Activated T-cell treated with anti-CD3 and anti-CD28 coated beads, Interleukin-2, amount 50 U/mL, for 72 hours (primary cell): ENCODE results near the gene GIT2. TPM values are rescaled to one million over a fixed set of nuclear protein-coding genes. Genes with fewer than 3 reads are reported as not detected.

Experiments used
- ATAC-seq, 2 donors: fragments of 150-1000 bp; cut with Tn5 transposase; replicated peaks in 1 of 2; 2 replicates each; pipeline ENCODE4 v1.10.0; 2021; ENCODE audit warnings: moderate library complexity in 2 of 2, mild to moderate bottlenecking in 1 of 2
- DNase-seq, 2 donors: peaks; one replicate each; pipeline ENCODE4 v3.0.0; 2021 to 2022; ENCODE audit warnings: mixed read lengths in 1 of 2
- H3K27ac Mint-ChIP-seq: one replicate; pipeline ENCODE4 v1.8.0; 2022; ENCODE audit warnings: mild to moderate bottlenecking, moderate library complexity, mixed read lengths
- H3K27me3 Mint-ChIP-seq: one replicate; pipeline ENCODE4 v1.8.0; 2022; ENCODE audit warnings: low read depth, mixed read lengths
- H3K36me3 Mint-ChIP-seq, 2 donors: one replicate each; pipeline ENCODE4 v1.8.0; 2022; ENCODE audit warnings: mixed read lengths in 2 of 2, mild to moderate bottlenecking in 1 of 2; ENCODE audit not compliant: insufficient read depth in 2 of 2
- H3K4me1 Mint-ChIP-seq: one replicate; pipeline ENCODE4 v1.8.0; 2022; ENCODE audit warnings: low read depth, mixed read lengths
- H3K4me3 Mint-ChIP-seq, 2 donors: one replicate each; pipeline ENCODE4 v1.8.0; 2022; ENCODE audit warnings: mild to moderate bottlenecking in 2 of 2, mixed read lengths in 2 of 2, moderate library complexity in 2 of 2
- H3K9me3 Mint-ChIP-seq, 2 donors: one replicate each; pipeline ENCODE4 v1.8.0; 2022; ENCODE audit warnings: mixed read lengths in 2 of 2
- total RNA-seq, 2 donors: library from RNA; stranded (reverse); gene quantifications; one replicate each; pipeline ENCODE4 v1.2.3, GENCODE V29; 2022

Gene GIT2
- total RNA-seq, 2 donors from 2014 or later, result 70.0 to 74.9 TPM

DNA sequence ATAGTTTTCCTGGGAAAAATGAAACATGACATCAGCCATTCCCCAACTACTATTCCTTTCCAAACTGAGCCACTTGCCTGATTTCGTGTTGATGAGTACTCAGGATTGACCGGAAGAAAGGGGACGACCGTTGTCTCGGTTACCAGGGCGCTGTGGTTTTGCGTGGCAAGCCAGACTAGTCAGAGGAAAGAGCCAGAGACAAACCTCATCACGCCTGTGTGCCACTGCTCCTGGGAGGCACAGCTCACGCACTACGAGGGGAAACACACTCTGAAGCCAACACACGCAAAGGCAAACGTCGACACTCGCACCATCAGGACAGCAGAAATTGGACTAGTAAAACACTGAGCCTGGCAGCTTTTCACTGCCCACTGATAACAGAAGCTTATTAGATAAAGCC lies 35.0 kb downstream of the GIT2 start:
- peaks cover 7 to 23% of the 10 kb centered on the region in 2 donors for H3K36me3 Mint-ChIP-seq
- no peaks in the 10 kb centered on the region for H3K9me3 Mint-ChIP-seq
- peak overlapping the region; percentile 39 for H3K27ac Mint-ChIP-seq
- DNase-seq (no peak), ATAC-seq (no peak)
- no peaks in the 10 kb centered on the region for H3K27me3 Mint-ChIP-seq
- no peak overlapping the region for H3K4me3 Mint-ChIP-seq
- H3K4me1 Mint-ChIP-seq, result peaks cover 14% of the 10 kb centered on the region

DNA sequence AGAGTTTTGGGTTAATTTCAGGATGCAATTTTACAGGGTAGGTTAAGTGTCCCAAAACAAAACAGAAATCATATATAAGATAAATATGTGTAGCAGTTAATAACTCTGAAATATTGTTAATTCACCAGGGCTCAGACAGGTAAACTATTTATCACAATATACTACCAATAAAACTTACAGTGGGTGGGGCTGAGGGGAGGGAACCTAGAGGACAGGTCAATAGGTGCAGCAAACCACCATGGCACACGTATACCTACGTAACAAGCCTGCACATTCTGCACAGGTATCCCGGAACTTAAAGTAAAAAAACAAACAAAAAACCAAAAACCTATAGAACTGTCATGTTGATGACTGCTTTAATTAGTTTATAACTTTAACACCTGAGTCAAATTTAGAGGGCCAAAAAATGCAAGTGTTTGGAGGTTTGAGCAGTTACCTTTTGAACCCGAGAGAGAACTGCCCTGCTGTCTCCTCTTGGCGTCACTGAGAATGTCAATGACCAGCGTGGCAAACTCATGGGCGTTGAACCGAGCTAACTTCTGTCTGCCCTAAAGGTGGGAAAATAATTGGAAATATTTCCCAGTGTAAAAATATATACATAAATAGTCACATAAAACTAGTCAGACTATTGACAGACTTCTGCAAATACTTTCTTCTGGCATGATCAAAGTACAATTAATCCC lies 36.6 kb downstream of the GIT2 start:
- Mint-ChIP-seq H3K36me3 (peaks cover 5 to 23% of the 10 kb centered on the region in 2 donors), H3K27ac (no peak overlapping the region)

DNA sequence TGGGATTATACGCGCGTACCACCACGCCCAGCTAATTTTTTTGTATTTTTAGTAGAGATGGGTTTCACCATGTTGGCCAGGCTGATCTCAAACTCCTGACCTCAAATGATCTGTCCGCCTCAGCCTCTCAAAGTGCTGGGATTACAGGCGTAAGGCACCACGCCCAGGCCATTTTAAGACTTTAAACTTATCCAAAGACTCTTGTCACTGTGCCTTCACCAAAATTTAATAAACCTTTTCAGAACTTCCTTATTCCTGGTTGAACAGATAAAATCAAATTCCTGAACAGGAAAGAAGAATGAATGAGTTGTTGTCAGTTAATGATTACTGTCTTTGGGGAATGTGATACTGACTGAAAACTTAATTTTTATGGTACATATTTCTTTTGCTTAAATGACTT lies 37.8 kb downstream of the GIT2 start:
- ATAC-seq (no peak), DNase-seq (no peak)
- Mint-ChIP-seq H3K36me3 (peaks cover 4 to 18% of the 10 kb centered on the region in 2 donors), H3K4me3 (no peak overlapping the region), H3K27ac (no peak overlapping the region), H3K9me3 (no peaks in the 10 kb centered on the region), H3K4me1 (peaks cover 12% of the 10 kb centered on the region), H3K27me3 (no peaks in the 10 kb centered on the region)

More for the DNA sequence above, 36.6 kb downstream of the GIT2 start:
- H3K4me3 Mint-ChIP-seq, result no peak overlapping the region
- peaks cover 14% of the 10 kb centered on the region for H3K4me1 Mint-ChIP-seq
- ATAC-seq, result no peak
- no peaks in the 10 kb centered on the region for H3K9me3 Mint-ChIP-seq
- no peaks in the 10 kb centered on the region for H3K27me3 Mint-ChIP-seq
- no peak for DNase-seq

DNA sequence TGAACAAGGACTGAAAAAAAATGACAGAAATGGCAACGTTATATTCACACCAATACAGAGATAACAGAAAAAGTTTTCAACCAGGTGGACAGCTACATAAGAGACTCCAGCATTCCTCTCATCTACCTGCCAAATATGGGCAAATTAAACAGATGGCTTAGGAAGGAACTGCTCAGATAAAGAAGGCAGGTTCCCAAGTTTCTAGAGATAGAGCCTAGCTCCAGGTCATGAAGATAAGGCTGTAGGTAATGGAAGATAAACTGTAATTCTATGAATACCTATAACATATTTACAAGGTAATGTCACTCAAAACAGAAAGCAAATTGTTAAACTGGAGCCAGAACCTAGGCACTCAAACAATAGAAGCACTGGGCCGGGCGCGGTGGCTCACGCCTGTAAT lies 42.5 kb downstream of the GIT2 start:
- DNase-seq, result no peak
- Mint-ChIP-seq H3K27ac (peak overlapping the region; percentile 33), H3K4me3 (no peak overlapping the region), H3K27me3 (no peaks in the 10 kb centered on the region), H3K36me3 (peaks cover 7 to 31% of the 10 kb centered on the region in 2 donors), H3K4me1 (peaks cover 14% of the 10 kb centered on the region), H3K9me3 (no peaks in the 10 kb centered on the region)
- ATAC-seq, result no peak

DNA sequence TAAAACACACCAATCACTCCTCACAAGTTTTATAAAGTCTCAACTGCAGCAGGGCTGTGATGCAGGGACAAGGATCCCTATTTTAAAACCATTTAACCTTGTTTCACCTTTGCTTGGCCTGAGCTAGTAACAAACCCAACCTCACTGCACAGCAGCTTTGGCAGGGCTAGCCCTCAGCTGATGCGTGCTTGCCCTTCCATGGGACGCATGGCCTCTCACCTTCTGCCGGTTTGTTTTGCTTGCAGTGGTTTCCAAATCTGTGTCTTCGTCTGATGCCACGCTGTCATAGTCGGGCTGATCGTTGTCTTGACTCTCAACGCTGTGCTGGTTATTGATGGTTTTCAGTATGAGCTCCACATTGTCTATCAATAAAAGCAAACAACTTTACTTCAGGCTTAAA lies 43.3 kb downstream of the GIT2 start:
- DNase-seq (no peak), ATAC-seq (no peak)
- H3K4me3 Mint-ChIP-seq, result no peak overlapping the region
- peak overlapping the region; percentile 2 for H3K27ac Mint-ChIP-seq
- no peaks in the 10 kb centered on the region for H3K9me3 Mint-ChIP-seq
- H3K4me1 Mint-ChIP-seq, result peaks cover 22% of the 10 kb centered on the region
- peaks cover 11 to 32% of the 10 kb centered on the region in 2 donors for H3K36me3 Mint-ChIP-seq
- H3K27me3 Mint-ChIP-seq, result no peaks in the 10 kb centered on the region

DNA sequence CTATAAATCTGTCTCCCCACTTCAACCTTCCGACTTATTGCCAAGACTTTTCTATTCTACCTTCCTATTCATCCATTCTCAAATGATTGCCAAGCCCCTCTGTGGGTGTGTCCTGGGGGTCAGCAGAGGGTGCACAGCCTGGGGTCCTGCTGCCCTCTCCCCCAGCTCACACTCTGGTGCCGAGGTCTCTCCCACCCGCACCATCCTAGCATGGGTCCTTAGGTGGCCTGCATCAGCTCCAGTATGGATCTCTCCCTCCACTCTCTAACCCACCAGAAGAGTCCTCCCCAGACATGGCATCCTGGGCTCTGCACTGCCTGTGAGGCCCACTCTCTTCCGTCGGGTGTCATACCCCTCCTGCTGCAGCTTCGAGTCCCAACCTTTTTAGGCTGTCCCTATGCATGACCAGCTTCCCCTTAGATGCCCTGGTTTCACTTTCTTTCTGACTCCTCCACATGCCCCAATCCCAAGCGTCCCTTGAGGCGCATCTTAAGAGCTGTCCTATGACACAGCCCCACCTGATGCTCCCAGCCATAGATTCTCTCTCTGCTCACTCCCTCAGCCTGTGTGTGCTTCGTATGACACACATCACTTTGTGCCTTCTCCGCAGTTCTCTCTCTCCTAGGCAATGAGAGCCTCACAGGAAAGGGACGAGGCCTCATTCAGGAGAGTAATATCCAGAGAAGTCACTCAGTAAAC lies 43.9 kb downstream of the GIT2 start:
- H3K36me3 Mint-ChIP-seq, result peaks cover 11 to 30% of the 10 kb centered on the region in 2 donors

DNA sequence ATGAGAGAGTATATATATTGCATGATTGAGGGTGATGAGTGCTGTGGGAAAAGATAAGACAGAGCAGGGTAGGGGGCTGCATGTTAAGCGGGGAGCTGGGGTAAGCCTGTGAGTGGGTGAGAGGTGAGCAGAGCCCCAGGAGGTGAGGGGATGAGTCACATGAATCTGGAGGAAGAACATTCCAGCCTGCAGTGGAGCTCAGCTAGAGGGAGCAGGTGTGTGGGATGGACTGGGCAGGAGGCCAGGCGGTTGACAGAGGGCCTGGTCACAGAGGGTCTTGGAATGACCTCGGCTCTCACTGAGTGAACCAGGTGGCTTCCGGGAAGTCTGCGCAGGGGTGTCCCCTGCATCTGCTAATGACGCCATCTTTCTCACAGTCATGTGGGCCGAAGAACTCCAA lies 44.4 kb downstream of the GIT2 start:
- DNase-seq (no peak), ATAC-seq (no peak)
- Mint-ChIP-seq H3K9me3 (no peaks in the 10 kb centered on the region), H3K27ac (peak overlapping the region; percentile 61), H3K4me3 (no peak overlapping the region), H3K27me3 (no peaks in the 10 kb centered on the region), H3K4me1 (peaks cover 33% of the 10 kb centered on the region), H3K36me3 (peaks cover 11 to 34% of the 10 kb centered on the region in 2 donors)

More for the DNA sequence above, 43.9 kb downstream of the GIT2 start:
- ATAC-seq (peak; percentile 37 to 53), DNase-seq (no peak)
- H3K4me3 Mint-ChIP-seq, result no peak overlapping the region
- H3K9me3 Mint-ChIP-seq, result no peaks in the 10 kb centered on the region
- H3K27me3 Mint-ChIP-seq, result no peaks in the 10 kb centered on the region
- peak overlapping the region; percentile 2 for H3K27ac Mint-ChIP-seq
- H3K4me1 Mint-ChIP-seq, result peaks cover 28% of the 10 kb centered on the region

DNA sequence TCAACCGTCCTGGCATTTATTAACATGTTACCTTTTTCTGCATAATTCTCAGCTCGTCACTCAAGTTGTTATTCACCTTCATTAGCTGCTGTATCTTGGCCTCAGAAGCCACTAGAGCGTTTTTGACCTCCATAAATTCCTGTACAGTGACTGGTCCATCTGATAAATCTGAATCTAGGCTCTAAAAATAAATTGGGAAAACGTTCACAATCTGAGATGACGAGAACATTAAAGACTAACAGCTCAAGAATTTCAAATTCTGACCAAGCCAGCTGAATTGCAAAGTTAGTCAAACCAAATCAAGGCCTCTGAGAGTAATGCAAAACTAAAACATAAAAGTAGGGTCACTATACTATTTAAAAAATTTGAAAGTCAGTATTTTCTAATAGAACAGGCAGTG lies 45.0 kb downstream of the GIT2 start:
- peaks cover 37% of the 10 kb centered on the region for H3K4me1 Mint-ChIP-seq
- no peaks in the 10 kb centered on the region for H3K27me3 Mint-ChIP-seq
- DNase-seq (no peak), ATAC-seq (no peak)
- H3K9me3 Mint-ChIP-seq, result no peaks in the 10 kb centered on the region
- H3K27ac Mint-ChIP-seq, result peak overlapping the region; percentile 1
- H3K4me3 Mint-ChIP-seq, result no peak overlapping the region
- H3K36me3 Mint-ChIP-seq, result peaks cover 11 to 37% of the 10 kb centered on the region in 2 donors

DNA sequence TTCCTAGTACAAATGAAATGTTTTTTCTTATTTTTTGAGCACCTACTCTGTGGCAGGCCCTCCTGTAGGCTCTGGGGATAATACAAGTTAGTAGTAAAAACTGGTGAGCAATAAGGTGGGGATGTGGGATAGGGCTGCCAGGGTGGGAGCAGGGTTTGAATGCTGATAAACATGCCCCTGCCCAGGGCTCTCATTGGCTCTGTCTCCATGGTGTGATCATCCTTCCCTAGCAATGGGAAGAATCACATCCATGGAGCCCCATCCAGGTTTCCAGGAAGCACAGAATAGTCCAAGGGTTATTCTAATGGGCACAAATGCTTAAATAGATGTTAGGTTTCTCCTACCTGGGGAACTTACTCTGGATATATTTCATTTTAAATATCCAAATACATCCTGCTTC lies 45.5 kb downstream of the GIT2 start:
- Mint-ChIP-seq H3K27ac (peak overlapping the region; percentile 45), H3K4me1 (peaks cover 37% of the 10 kb centered on the region), H3K9me3 (no peaks in the 10 kb centered on the region), H3K27me3 (no peaks in the 10 kb centered on the region), H3K4me3 (no peak overlapping the region), H3K36me3 (peaks cover 11 to 37% of the 10 kb centered on the region in 2 donors)
- ATAC-seq (no peak), DNase-seq (no peak)

DNA sequence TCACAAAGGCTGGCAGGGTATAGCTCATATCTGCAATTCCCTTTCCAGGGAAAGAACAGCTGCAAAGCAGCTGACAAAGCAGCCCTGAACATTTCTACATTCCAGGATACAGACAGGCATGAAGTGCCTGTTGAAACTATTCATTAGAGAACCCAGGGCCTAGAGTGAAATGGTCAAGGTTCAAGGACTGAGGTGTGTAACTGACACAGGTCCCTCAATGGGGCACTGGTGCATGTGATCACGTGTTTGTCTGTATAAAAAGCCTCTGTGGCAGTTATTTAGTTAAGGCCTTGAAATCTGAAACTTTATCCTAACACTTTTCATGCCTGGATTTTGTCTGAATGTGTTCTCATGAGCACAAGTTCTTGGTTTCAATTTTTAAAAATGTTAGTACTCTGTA lies 47.1 kb downstream of the GIT2 start:
- H3K27me3 Mint-ChIP-seq, result no peaks in the 10 kb centered on the region
- H3K9me3 Mint-ChIP-seq, result no peaks in the 10 kb centered on the region
- no peak overlapping the region for H3K4me3 Mint-ChIP-seq
- peak overlapping the region; percentile 47 for H3K27ac Mint-ChIP-seq
- H3K36me3 Mint-ChIP-seq, result peaks cover 11 to 40% of the 10 kb centered on the region in 2 donors
- ATAC-seq, result no peak
- peaks cover 44% of the 10 kb centered on the region for H3K4me1 Mint-ChIP-seq
- DNase-seq, result no peak

DNA sequence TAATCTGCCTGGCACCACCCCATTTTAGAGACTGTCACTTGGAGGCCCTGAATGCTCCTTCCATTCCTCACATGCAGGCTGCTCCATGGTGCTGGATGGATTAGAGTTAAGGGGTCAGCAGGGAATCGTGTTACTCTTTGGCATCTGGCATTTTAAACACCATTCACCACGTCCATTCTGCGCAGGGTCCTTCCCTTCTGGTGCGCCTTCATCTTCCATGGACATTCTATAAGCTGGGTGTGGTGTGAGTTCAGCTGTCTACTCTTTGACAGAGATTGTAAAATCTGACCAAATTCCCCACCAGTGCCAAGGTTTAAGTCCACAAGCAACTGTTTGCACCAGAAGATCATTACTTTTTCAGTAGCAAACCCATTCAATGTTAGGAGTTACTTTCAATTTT lies 47.8 kb downstream of the GIT2 start:
- H3K36me3 Mint-ChIP-seq, result peaks cover 11 to 39% of the 10 kb centered on the region in 2 donors
- H3K27me3 Mint-ChIP-seq, result no peaks in the 10 kb centered on the region
- ATAC-seq, result no peak
- no peak overlapping the region for H3K27ac Mint-ChIP-seq
- DNase-seq, result no peak
- H3K9me3 Mint-ChIP-seq, result no peaks in the 10 kb centered on the region
- H3K4me3 Mint-ChIP-seq, result no peak overlapping the region
- H3K4me1 Mint-ChIP-seq, result peaks cover 44% of the 10 kb centered on the region

DNA sequence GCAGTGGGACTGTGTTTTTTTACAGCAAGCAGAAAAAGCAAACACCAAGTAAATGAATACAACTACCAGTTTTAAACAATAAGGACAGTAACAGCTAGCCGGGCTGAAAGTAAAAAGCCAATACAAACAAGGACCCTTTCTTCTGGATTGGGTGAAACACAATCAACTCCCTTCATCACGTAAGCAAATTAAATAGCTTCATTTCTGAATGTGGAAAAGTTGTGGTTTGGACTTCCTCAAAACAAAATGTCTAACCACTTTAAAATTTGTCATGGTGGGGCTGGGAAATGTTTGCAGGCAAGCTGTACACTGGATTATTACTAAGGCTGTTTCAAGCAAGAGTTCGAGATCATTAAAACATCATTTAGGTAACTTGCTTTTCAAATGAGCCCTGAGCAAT lies 48.6 kb downstream of the GIT2 start:
- Mint-ChIP-seq H3K9me3 (no peaks in the 10 kb centered on the region), H3K4me1 (peaks cover 42% of the 10 kb centered on the region), H3K27me3 (no peaks in the 10 kb centered on the region), H3K27ac (peak overlapping the region; percentile 52), H3K4me3 (no peak overlapping the region), H3K36me3 (peaks cover 9 to 37% of the 10 kb centered on the region in 2 donors)
- ATAC-seq (peak in 1 of 2 donors; percentile 15), DNase-seq (no peak)

DNA sequence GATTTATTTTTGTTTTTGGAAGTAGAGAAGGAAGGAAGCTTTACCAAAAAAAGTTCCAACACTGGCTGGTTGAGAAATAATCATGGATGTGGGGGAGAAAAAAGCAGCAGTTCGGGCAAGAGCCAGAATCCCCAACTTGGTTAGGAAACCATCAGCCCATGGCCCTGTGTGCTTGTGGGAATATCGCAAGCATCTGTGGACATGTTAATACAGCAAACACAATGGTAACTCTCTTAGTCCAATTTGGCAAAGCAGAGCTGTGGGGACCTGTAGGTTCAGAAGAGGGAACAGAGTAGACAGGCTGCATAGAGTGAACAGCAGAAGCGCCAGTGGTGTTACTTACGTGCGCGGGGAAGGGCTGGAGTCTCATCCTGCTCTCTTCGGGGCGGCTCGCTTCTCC lies 49.3 kb downstream of the GIT2 start:
- Mint-ChIP-seq H3K4me1 (peaks cover 37% of the 10 kb centered on the region), H3K27ac (peak overlapping the region; percentile 81), H3K36me3 (peaks cover 6 to 32% of the 10 kb centered on the region in 2 donors), H3K27me3 (no peaks in the 10 kb centered on the region), H3K9me3 (no peaks in the 10 kb centered on the region), H3K4me3 (no peak overlapping the region)
- ATAC-seq (no peak), DNase-seq (no peak)
